Measurements from ENCODE around the gene RGN.
"Not testable (repeated sequence)": the region's sequence is repeated elsewhere in the genome, so short reads cannot be mapped to it uniquely, and the experiment has no call there.

The RGN gene

DNA sequence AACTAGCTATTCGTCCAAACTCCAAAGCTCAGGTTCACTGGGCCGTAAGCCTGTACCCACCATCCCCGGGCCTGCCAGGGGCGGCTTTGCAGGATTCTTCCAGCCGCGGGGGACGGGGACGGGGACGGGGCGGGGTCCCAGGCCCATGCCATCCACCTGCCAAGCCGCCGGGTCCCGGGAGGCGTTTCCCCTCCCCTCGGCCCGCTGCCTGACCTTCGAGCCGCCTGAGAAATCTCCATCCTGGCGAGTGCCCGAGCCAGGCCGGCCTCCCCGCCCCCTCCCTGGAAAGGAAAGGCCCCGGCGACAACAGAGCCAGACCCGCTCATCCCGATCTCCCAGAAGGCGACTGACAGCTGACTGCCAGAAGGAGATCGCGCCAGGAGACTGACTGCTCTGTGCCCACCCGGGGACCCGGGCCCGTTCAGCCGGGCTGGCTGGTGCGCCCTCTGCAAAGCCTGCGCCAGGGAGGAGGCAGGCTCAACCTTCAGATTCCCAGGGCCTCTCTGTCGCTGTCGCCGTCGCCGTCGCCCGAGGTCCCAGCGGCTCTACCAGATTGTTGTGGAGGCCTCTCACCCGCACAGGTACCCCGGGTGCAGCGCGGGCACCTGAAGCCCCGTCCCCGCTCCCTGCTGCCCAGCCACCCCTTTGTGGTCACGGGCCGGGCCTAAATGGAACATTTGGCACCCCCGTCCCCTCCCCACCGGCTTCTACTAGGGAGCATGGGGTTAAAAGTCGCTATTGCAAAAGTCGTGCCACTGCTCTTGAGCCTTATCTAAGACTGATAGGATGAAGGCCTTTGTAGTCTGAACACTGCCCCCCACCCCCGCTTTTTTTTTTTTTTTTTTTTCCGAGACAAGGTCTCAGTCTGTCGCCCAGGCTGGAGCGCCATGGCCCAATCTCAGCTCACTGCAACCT is at the start of gene RGN:
TSS of gene RGN (plus strand) at position 315 of the 915 bp plus-strand sequence. CDS start 2,702 bp downstream, outside the sequence.
- peak in 26 of 51 donors; percentile 0 to 29 (median 12) for DNase-seq

DNA sequence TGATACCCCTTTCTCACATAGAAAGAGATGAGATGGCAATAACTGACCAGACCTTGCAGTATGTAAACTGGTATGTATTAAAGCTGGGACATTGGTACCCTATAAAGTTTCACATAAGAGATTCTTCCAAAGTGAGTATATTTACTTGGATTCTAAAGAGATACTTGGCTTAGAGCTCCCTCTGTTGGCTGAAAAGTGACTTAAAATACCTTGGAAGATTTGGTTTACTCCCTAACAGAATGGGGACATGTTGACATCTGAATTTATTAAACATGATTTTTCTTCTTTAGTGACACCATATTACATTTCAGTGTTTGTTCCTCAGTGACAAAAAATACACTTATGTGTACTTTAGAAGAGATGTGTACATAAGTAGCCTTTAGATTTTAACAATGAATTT is 47.9 kb upstream of the RGN start:
- peak in 4 of 51 donors; percentile 0 to 41 (median 13) for DNase-seq

DNA sequence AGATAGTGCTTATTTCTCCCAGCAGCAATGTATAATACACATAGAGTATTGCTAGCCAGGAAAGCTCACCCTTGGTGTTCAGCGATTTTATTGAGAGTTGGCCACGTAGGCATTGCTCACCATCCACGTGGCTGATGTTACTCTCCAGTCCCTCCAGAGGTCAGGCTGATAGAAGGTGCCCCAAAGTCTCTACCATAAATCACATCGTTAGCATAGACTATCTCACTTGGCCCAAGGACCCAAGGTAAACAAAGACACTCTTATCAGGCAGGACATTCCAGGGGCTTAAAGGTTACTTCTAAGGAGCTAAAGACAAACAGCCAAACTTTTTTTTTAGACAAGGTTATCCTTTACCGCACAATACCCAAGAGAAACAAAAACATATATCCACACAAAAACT is 30.3 kb upstream of the RGN start:
- no peak for DNase-seq

DNA sequence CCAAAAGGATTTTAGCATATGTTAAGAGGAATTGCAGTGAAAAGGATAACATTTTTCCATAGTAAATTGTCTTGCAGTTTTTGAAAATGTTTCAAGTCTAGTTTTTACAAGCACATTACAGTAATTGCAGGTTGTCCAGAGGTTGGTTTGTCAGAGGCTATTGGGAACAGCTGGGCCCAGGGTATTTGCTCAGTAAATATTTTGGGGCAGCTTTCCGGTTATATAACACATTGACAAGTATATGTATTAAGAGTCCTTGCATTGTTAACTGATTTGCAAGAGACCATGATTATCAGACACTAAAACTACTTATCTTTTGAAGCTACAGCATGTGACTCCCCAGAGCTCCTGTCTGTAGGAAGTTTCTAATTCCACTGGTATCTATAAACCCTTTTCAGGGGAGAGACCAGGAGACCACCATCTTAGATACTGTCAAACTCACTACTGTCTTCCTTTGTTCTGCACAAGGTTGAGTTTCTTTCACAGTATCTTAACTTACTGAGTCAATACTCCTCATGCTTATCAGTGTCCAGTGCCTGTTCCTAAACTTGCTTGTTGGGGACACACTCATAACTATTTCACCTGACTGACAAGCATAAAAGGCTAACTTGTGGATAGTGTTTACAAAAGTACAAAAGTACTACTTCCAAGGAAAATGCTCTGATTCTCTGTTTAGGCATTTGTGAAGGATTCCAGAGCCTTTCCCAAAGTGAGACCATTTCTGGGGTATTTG is 18.9 kb upstream of the RGN start:
- no peak for DNase-seq

DNA sequence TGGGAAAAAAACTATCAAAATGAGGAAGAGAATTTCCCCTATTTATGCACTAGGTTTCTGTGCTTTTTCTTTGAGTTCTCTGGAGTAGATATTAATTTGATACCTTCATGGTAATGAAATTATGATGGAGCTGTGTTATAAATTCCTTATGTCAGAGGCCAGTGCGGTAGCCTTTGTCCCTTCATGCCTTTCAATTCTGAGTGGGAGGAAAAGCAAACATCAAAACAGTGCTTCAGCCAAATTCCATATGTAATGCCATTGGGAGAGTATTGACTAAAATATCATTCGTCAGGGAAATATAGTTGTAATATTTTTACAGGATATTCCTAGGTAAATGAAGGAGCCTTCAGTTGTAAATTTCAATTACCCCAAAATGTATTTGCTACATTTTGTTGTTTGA is 17.5 kb upstream of the RGN start:
- DNase-seq: no peak

DNA sequence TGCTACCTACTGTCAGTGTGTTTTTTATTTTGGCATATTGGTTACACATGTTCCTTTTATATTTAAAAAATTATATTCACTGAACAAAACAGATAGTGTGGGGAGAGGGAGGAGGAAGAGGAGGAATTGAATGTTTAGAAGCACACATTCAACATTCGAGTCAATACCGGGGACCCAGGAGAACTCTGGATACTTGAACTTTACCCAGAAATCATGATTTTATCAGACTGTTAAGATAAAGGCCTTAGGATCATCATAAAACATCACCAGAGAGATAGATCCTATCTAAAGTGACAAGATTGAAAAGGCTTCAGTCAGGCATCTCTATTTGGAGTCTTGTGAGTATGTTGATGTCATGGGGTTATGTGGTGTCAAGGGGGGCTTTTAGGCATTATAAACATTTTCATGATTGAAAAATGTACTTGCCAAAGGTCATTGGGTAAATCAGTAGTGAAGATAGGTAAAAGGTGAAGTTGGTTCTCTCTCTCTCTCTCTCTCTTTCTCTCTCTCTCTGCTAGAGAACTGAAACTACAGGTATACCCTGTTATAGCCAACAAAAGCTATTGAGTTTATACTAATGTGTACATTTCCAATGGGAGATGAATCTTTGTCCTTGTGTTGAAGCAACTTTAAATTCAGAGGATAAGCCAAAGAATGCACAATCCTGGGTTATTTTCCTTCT is 16.9 kb upstream of the RGN start:
- DNase-seq: no peak

DNA sequence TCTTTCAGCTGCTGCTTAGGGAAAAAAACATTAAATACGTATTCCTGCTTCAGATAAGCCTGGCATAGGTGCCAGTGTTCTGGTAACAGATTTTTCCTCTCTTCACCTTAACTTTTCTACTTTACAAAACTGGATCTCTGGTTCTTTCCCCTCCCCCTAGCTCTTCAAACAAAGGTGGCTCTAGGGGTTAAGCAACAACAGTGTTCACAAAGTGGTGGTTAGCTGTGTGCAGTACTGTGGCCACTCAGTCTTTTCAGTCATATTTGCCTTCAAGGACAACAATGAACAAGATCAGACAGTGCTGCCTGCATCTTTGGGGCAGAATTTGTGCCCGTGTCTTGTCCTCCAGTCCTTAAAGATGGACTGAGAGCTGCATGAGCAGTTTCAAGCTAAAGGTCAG is 15.1 kb upstream of the RGN start:
- DNase-seq: no peak

DNA sequence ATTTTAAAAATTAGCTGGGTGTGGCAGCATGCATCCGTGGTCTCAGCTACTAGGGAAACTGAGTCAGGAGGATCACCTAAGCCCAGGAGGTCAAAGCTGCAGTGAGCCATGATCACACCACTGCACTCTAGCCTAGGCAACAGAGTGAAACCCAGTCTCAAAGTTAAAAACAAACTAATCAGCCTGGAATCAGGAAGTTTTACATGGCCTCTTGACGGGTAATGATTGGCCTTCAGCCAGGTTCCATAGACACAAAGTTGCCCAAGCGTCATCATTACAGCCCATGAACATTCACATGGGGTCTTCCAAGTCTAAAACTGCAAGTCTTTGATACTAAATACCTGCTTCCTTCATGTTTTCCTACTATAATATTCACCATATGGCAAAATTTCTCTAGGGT is 10.0 kb upstream of the RGN start:
- DNase-seq: no peak

DNA sequence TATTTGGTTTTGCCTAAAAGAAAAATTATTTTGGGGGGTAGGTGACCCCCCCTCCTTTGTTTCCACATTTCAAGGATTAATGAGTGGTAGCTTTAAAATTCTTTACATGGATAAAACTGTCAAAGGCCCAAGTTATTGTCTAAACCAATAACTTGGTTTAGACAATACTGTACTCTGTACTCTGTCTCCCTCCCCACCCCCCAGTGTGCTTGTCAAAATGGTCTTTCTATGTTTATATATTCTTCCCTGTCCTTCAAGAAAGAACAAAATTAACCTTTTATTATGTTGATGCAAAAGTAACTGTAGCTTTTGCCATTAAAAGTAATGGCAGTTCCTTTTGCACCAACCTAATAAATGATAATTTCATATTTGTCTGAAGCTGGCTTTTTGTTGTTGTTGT is 9.5 kb upstream of the RGN start:
- DNase-seq: no peak

DNA sequence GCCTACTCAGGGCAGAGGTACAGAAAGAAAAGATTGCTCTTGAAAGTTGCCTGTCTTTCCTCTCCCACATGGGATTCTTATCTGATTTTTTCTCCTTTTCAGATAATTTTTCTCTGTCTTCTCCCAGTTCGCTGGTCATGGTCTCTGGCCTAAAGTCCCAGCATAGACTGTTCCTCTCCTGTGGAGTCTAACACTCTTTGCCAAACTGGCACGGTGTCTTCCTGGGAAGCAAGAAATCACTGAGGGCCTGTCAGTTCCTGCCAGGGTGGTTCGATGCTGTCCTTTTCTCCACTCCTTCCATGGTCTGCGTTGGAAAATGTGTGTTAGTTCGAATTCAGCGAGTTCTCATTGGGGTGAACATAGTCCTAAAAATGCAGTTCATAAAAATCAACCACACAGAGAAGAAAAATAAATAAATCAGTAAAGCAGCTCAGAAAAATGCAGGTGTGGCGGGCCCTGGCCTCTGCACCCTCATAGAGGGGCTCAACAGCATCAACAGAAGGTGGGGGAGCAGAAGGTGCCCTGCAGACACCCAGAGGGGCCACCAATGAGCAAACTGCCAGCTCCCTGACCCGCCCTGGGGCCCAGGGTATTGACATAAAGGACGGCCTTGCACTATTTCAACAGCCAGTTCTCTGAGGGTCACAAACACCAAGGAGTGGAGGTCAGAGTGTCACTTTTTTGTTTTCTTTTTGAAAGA is 2.1 kb downstream of the RGN start:
- peak in 1 of 51 donors; percentile 0 for DNase-seq

DNA sequence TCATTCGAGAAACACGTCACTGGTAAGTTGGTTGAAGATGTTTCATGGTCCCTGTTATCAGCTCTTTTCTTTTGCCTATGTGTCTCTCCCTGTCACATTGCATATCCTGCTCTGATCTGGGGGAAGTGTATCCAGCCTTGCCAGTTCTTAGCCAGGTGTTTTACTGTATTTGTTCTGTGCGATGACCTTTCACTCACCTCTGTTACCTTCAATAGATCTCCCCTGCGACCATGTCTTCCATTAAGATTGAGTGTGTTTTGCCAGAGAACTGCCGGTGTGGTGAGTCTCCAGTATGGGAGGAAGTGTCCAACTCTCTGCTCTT is 2.6 kb downstream of the RGN start:
- DNase-seq: no peak

DNA sequence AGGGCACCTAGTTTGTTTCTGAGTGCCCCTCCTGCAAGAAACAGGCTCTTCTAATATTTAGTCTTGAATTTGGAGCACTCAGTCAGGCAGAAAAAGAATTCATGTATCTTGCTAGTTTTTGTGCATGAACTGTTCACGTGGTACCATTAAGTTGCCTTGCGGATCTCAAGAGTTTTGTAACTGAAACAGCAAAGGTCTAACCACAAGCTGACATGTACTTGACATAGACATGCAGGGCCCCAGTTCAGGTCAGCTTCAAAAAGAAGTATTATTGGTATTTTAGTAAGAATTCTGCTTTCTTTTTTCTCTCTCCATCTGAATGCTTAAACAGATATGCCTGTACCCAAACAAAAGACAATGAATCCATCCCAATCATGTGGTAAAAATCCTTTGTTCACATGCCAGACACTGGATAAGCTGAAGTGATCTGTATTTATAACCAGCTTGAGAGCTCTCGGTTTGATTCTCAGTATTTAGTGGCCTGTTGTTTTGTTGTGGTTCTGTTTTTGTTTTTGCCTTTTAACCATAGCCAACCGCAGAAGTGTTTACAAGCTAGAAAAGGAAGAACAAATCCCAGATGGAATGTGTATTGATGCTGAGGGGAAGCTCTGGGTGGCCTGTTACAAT is 13.0 kb downstream of the RGN start:
- peak in 2 of 51 donors; percentile 8 to 27 for DNase-seq

DNA sequence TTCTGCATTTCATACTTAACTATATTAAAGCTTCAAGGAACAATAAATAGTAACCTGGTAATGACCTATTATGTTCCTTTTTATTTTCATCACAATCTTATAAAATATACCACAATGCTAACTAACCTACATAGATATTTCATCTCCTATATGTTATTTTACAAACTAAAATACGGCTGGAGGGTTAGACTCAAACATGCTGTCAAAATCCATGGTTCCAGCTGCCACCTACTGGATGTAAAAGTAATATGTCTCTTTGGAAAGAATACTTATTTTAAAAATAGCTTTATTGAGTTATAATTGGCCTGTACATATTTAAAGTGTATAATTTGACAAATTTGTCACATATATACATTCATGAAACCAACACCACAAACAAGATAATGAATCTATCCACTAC is 15.0 kb downstream of the RGN start:
- peak in 1 of 51 donors; percentile 0 for DNase-seq

DNA sequence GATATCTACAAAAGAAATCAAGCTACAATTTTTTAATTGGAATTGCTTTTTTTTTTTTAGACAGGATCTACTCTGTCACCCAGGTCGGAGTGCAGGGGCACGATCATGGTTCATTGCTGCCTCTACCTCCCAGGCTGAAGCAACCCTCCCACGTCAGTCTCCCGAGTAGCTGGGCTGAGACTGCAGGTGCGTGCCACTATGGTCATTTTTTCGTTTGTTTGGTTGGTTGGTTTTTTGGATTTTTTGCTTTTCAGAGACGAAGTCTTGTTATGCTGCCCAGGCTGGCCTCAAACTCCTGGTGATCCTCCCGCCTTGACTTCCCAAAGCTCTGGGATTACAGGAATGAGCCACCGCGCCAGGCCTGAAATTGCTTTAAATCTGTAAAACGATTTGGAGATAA is 15.6 kb downstream of the RGN start:
- DNase-seq: no peak

DNA sequence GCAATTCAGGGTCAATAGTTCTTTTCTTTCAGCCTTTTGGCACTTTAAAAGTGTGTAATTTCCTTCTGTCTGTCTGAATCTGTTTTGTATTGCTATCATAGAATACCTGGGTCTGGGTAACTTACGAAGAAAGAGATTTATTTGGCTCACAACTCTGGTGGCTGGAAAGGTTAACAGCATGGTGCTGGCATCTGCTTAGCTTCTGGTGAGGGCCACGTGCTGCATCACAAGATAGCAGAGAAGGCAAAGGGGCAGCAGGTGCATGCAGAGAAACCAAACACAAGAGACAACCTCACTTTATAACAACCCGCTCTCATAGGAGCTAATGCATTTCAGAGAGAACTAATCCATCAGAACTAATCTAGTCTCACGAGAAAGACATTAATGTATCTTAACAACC is 18.8 kb downstream of the RGN start:
- DNase-seq: no peak

DNA sequence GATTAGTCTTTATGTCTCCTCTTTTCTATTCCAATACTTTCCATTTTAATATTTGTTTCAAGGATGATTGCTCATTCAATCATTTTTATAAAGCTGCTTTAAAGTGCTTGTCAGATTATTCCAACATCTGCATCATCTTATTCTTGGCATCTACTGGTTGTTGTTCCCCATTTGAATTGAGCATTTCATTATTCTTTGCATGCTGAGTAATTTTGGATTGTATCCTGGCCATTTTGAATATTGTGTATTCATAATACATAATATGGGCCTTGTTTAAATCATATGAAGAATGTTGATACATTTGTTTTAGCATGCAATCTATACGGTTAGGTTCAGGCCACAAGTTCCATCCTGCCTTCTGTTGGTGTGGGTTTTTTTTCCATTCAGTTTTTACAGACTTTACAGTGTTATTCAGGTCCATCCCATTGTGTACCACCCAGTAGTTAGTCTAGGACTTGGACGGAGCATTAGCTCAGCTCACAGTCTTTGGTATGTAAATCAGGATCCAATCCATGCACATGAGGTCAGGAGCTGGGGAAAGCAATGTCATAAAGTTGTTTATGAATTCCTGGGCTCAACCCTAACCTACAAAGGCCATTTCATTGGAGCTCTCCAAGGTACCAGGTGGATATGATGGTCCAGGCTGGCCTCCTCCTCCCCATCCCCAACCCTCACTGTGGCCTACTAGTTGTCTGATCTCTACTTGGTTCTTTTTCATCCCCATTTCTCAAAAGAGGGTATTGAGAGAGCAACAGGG is 20.3 kb downstream of the RGN start:
- no peak for DNase-seq

DNA sequence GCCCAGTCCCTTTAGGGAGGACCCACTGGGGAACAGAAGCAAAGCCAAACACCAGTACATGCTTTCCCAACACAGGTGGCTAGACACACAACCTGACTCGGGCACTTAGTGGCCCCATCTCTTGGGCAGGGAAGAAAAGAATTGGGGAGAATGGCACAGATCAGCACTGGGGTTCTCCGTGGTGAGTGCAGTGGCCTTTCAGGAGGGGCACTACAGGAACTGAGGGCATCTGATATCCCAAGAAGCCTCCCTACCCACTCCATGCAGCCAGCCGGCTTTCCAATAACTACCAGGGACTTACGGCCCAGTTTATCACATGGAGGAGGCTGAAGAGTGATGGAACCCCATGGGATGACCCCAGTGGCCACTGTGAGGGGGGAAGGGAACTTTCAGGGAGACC is 23.0 kb downstream of the RGN start:
- DNase-seq: no peak

DNA sequence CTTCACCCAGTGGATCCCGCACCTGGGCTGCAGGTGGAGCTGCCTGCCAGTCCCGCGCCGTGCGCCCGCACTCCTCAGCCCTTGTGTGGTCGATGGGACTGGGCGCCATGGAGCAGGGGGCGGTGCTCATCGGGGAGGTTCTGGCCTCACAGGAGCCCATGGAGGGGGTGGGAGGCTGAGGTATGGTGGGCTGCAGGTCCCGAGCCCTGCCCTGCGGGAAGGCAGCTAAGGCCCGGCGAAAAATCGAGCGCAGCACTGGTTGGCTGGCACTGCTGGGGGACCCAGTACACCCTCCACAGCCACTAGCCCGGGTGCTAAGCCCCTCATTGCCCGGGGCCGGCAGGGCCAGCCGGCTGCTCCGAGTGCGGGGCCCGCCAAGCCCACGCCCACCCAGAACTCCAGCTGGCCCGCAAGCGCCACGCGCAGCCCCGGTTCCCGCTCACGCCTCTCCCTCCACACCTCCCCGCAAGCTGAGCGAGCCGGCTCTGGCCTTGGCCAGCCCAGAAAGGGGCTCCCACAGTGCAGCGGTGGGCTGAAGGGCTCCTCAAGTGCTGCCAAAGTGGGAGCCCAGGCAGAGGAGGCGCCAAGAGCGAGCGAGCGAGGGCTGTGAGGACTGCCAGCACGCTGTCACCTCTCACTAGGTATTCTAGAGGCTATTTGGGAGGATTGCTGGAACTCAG is 32.8 kb downstream of the RGN start:
- not testable (repeated sequence) for DNase-seq

DNA sequence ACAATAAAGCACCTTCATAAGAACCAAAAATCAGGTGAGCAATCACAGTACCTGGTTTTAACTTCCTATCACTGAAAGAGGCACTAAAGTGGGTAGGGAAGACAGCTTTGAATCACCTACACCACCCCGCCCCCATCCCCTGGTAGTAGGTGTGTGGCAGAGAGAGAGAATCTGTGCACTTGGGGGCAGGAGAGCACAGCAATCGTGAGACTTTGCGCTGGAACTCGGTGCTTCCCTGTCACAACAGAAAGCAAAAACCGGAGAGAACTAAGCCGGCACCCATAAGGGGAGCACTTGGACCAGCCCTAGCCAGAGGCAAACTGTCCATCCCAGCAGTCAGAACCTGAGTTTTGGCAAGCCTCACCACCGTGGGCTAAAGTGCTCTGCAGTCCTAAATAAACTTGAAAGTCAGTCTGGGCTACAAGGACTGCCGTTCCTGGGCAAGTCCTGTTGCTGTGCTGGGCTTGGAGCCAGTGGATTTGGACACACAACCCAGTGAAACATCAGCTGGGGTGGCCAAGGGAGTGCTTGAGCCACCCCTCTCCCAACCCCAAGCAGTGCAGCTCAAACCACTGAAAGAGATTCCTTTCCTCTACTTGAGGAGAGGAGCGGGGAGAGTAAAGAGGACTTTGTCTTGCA is 34.2 kb downstream of the RGN start:
- DNase-seq: peak in 6 of 51 donors; percentile 0 to 15 (median 2)

Measured in hypothalamus (tissue), 51 donors.